Adrenal gland (tissue), 5 donors: ENCODE results near the gene MUC2.

ENCODE experiments used
- CTCF ChIP-seq, 6 experiments: fragments of 450-650 bp in 4 of 6; fragments of 200-600 bp in 2 of 6; sonication (generic) in 1 of 6; IDR thresholded peaks; 1 replicate in 5 of 6; 2 replicates in 1 of 6; pipeline versions ENCODE4 v1.5.1 to v1.8.0; 2016 to 2021; ENCODE audit warnings: antibody characterized with exemption in 6 of 6, mild to moderate bottlenecking in 2 of 6, moderate library complexity in 1 of 6
- POLR2A ChIP-seq, 2 donors: fragments of 450-650 bp; IDR thresholded peaks; one replicate each; pipeline ENCODE4 v1.6.1; 2017; ENCODE audit warnings: antibody characterized with exemption in 2 of 2, mild to moderate bottlenecking in 2 of 2, moderate library complexity in 1 of 2
- donor health status: DM: no; HTN: no; CAD: no.

GRCh38 chr11:1047595-1048156 is 27.0 kb upstream of the MUC2 start:
- TF ChIP-seq CTCF (IDR thresholded peaks at IDR 0.05): no peak
- TF ChIP-seq POLR2A (IDR thresholded peaks at IDR 0.05): no peak
